ENCODE results near the gene CBR1. TPM values are rescaled to one million over a fixed set of nuclear protein-coding genes. Genes with fewer than 3 reads are reported as not detected.
A peak's percentile ranks its signal among the peaks of the same experiment; 100 is the strongest.

The CBR1 gene
- 10 to 100 TPM; 33.6 to 55.6 TPM for total RNA-seq

DNA sequence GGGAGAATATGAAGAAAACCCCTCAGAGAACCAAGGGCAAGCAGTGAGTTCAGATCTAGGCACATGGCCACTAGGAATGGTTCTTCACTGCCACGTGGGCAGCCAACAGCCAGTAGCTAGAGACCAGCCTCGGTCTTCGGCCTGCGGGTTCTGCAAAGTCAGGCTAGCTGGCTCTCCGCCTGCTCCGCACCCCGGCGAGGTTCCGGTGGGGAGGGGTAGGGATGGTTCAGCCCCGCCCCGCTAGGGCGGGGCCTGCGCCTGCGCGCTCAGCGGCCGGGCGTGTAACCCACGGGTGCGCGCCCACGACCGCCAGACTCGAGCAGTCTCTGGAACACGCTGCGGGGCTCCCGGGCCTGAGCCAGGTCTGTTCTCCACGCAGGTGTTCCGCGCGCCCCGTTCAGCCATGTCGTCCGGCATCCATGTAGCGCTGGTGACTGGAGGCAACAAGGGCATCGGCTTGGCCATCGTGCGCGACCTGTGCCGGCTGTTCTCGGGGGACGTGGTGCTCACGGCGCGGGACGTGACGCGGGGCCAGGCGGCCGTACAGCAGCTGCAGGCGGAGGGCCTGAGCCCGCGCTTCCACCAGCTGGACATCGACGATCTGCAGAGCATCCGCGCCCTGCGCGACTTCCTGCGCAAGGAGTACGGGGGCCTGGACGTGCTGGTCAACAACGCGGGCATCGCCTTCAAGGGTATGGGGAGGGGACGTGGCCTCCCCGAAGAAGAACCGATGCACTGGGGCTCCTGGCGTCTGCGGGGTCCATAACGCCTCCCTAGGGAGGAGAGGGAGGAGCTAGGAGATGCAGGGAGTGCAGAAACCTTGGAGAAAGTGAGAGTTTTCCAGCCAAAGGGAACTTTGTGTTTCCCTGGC is at the start of gene CBR1:
Gene CBR1, plus strand, starts transcription at position 312 of the 871 bp plus-strand sequence. Its CDS starts 92 bp downstream, at position 404.
- Mint-ChIP-seq H3K36me3 (peaks cover 37 to 42% of the 10 kb centered on the region in 2 donors), H3K9me3 (peaks cover 4 to 10% of the 10 kb centered on the region in 2 donors), H3K27ac (peak within 1 kb of the TSS; percentile 77 to 88)
- DNase-seq (ENCODE audit: low spot score in 2 of 2) (peak; percentile 85 to 88), ATAC-seq (peak; percentile 91 to 96)

DNA sequence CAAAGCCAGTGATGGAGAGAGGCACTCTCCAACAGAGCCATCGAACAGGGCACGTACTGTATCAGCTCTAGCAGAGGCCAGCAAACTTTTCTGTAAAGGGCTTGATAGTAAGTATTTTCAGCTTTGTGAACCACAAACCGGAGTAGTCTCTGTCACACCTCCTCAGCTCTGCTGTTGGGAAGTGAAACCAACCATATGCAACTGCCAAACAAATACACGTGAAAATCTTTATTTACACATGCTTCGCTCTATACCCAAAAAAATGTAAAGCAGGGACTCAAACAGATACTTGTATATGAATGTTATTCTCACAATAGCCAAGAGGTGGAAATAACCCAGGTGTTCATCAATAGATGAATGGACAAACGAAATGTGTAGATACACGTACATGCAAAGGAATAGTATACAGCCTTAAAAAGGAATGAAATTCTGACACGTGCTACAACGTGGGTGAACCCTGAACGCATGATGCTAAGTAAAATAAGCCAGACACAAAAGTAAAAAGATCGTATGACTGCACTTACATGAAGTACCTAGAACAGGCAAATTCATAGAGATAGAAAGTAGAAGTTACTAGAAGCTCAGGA is 48.5 kb upstream of the CBR1 start:
- ATAC-seq (no peak), DNase-seq (ENCODE audit: low spot score in 2 of 2) (no peak)
- no peak overlapping the region for H3K27ac Mint-ChIP-seq
- peaks cover 4 to 5% of the 10 kb centered on the region in 2 donors for H3K9me3 Mint-ChIP-seq
- H3K36me3 Mint-ChIP-seq, result peaks cover 0 to 6% of the 10 kb centered on the region in 2 donors

DNA sequence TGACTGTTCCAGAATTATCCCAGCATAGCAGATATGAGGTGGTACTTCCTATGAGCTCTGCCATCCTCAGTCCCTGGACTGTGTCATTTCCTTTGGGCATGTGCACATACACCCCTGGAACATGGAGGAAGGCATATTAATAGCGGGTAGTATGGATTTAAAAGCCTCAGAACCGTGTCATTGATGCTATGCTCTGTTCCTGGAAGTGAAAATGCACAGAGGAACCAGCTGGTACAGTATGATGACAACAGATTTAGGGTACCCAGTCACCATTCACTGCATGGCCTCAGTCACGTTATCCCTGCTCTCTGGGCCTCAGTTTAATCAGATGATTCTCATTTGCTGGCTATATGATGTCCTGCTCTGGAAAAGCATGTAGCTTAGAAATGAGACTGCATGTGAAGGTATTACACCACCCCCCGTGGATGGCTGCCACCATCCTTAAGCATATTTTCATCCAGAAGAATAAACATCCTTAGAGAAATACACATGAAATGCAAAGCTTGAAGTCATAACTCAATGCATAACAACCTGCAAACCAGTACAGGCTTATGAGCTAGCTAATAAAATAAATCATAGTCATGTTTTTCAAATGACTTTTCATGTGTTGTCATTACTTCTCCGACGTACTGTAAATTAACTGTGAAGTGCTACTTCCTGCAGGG is 47.3 kb upstream of the CBR1 start:
- Mint-ChIP-seq H3K27ac (no peak overlapping the region), H3K9me3 (peaks cover 4 to 5% of the 10 kb centered on the region in 2 donors), H3K36me3 (peaks cover 0 to 6% of the 10 kb centered on the region in 2 donors)
- DNase-seq (ENCODE audit: low spot score in 2 of 2), result no peak
- ATAC-seq, result no peak

DNA sequence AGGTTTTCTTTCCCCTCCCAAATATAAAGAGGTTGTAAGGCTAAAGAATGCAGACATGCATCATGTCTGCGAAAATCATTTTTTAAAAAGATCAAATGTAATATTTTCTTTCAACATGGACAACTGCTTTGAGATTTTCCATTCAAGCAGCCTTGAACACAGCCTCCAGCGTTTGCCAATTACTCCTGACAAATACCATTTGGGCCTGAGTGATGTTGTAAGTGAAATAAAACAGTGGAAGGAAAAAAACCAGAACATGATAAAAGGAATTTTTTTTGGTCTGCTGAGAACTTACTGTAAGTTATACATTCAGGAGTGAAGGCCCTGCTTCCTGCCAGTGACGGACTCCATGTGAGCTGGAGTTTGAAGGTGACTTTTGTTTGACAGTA is 46.7 kb upstream of the CBR1 start:
- DNase-seq (ENCODE audit: low spot score in 2 of 2) (no peak), ATAC-seq (no peak)
- peaks cover 0 to 6% of the 10 kb centered on the region in 2 donors for H3K36me3 Mint-ChIP-seq
- no peak overlapping the region for H3K27ac Mint-ChIP-seq
- H3K9me3 Mint-ChIP-seq, result peaks cover 4 to 5% of the 10 kb centered on the region in 2 donors

DNA sequence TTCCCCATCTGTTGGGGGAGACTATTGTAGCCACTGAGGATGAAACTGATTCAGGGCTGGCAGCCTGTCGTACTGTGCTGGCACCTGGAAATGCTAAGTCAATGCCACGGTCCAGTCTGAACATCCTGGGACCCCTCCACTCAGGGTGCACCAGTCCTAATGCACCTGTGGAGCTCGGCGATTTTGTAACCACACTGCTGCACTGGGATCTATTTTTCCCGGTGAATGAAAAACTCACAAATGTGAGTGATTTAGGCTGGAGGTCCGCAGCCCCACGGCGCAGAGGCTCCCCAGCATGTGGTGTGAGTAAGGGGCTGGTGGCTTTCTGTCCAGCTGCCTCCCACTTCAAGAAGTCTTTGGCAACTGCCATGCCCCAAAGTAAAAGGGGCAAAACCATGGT is 45.0 kb upstream of the CBR1 start:
- ATAC-seq (no peak), DNase-seq (ENCODE audit: low spot score in 2 of 2) (no peak)
- peaks cover 0 to 6% of the 10 kb centered on the region in 2 donors for H3K36me3 Mint-ChIP-seq
- peaks cover 4 to 5% of the 10 kb centered on the region in 2 donors for H3K9me3 Mint-ChIP-seq
- no peak overlapping the region for H3K27ac Mint-ChIP-seq

DNA sequence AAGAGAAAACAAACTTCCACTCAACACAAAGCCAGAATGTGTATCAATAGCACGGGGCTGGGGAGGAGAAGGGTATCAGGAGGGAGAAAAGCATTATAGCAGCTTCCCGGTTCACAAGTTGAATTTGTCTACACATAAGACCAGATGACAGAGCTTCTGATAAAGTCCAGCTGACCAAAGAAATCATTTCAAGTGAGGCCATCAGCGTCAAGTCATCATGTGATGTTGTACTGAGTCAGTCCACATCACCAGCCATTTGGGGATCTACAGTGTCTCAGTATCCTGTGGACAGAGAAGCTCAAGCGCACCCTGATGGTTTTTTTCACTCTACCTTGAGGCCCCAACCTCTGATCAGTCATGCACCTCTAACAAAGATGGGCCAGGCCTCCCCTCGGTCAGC is 42.5 kb upstream of the CBR1 start:
- Mint-ChIP-seq H3K27ac (no peak overlapping the region), H3K36me3 (no peaks in the 10 kb centered on the region), H3K9me3 (no peaks in the 10 kb centered on the region)
- no peak for DNase-seq (ENCODE audit: low spot score in 2 of 2)
- no peak for ATAC-seq

DNA sequence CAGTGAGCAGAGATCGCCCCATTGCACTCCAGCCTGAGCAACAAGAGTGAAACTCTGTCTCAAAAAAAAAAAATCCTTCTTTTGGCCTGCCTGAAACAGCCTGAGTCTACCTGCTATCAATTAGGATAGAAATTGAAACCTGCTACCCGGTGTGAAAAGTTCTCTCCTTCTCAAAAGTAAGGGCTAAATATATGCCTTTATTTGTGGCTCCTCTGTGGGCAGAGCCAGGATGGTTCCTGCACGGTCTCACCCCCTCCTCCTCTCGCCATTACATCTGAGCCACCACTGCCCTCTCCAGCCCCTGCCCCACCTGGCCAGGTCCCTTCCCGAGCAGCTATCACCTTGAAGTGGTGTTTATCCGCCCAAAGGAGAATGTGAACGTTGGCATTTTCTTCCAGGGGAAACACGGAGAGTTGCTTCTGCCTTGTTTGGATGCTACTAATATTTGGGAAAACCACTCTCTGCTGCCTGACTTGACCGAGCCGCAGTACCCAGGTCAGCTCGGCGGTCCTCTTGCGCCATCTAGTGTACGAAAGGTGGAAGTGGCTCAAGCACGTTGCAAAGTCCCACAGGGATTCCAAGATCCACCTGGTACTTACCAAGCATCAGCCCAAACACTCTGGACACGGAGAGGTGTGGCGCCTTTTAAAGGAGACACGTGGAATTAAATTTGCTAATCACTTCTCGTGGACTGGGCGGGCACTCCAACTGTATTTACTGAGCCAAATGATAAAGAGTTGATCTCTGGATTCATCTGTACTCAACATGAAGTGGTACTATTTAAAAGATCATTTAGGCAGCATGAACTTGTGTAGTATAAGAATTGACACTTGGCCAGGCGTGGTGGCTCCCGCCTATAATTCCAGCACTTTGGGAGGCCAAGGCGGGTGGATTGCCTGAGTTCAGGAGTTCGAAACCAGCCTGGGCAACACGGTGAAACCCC is 41.4 kb upstream of the CBR1 start:
- H3K36me3 Mint-ChIP-seq, result no peaks in the 10 kb centered on the region
- peak; percentile 61 to 67 for DNase-seq (ENCODE audit: low spot score in 2 of 2)
- no peak overlapping the region for H3K27ac Mint-ChIP-seq
- H3K9me3 Mint-ChIP-seq, result no peaks in the 10 kb centered on the region
- ATAC-seq, result peak; percentile 86 to 90

DNA sequence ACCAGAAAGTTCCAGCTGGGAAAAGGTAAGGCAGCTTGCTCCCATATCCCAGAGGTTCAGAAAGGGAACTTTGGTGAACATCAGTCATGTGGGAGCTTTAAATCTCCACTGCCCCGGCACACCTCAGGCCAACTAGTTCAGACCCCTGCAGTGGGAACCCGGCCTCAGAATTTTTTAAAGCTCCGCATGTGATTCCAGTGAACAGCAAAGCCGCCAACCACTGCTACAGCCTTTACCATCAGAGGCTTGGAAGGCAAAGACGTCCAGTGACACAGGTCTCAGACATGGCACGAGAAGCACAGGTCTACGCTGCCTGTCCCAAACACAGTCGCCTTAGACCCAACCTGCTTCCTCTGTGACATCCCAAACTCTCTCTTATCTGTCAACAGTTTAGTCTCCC is 40.5 kb upstream of the CBR1 start:
- Mint-ChIP-seq H3K27ac (no peak overlapping the region), H3K36me3 (no peaks in the 10 kb centered on the region), H3K9me3 (no peaks in the 10 kb centered on the region)
- no peak for ATAC-seq
- no peak for DNase-seq (ENCODE audit: low spot score in 2 of 2)

GRCh38 chr21:36030581-36031189 is 39.1 kb upstream of the CBR1 start:
- DNase-seq (ENCODE audit: low spot score in 2 of 2), result no peak
- Mint-ChIP-seq H3K36me3 (no peaks in the 10 kb centered on the region), H3K27ac (peak overlapping the region; percentile 44 to 47), H3K9me3 (no peaks in the 10 kb centered on the region)
- ATAC-seq, result no peak

DNA sequence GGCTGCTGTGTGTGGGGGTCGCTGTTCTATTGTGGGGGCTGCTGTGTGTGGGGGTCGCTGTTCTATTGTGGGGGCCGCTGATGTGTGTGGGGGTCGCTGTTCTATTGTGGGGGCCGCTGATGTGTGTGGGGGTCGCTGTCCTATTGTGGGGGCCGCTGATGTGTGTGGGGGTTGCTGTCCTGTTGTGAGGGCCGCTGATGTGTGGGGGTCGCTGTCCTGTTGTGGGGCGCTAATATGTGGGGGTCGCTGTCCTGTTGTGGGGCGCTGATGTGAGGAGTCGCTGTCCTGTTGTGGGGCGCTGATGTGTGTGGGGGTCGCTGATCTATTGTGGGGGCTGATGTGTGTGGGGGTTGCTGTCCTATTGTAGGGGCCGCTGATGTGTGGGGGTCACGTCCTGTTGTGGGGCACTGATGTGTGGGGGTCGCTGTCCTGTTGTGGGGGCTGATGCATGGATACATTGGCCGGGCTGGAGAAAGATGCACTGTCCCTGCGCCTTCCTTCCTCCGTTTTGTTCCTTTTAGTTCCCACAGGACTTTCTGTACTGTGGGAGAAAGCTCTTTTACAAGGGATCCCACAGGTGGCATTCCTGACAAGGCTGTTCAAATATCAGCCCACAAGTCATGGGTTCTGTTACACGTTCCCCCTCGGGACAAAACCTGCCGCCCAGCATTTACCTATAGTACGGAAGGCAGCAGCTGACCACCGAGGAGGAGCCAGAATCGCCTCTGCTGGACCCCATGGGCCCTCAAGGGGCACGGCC is 37.0 kb upstream of the CBR1 start:
- Mint-ChIP-seq H3K27ac (no peak overlapping the region), H3K36me3 (no peaks in the 10 kb centered on the region)
- no peak for ATAC-seq

GRCh38 chr21:36034211-36034913 is 35.5 kb upstream of the CBR1 start:
- Mint-ChIP-seq H3K9me3 (no peaks in the 10 kb centered on the region), H3K27ac (no peak overlapping the region), H3K36me3 (no peaks in the 10 kb centered on the region)
- ATAC-seq (no peak), DNase-seq (ENCODE audit: low spot score in 2 of 2) (no peak)

More for the DNA sequence above, 37.0 kb upstream of the CBR1 start:
- no peaks in the 10 kb centered on the region for H3K9me3 Mint-ChIP-seq
- DNase-seq (ENCODE audit: low spot score in 2 of 2), result no peak

- Mint-ChIP-seq H3K27ac (peak overlapping the region in 1 of 2 donors; percentile 84), H3K36me3 (no peaks in the 10 kb centered on the region)
- ATAC-seq, result no peak
Observed at GRCh38 chr21:36035381-36035791, 34.4 kb upstream of the CBR1 start.

GRCh38 chr21:36038701-36039497 is 30.9 kb upstream of the CBR1 start:
- Mint-ChIP-seq H3K27ac (peak overlapping the region in 1 of 2 donors; percentile 67), H3K36me3 (no peaks in the 10 kb centered on the region), H3K9me3 (no peaks in the 10 kb centered on the region)
- DNase-seq (ENCODE audit: low spot score in 2 of 2), result no peak
- ATAC-seq, result no peak

More at GRCh38 chr21:36035381-36035791, 34.4 kb upstream of the CBR1 start:
- no peaks in the 10 kb centered on the region for H3K9me3 Mint-ChIP-seq
- no peak for DNase-seq (ENCODE audit: low spot score in 2 of 2)

- H3K9me3 Mint-ChIP-seq, result no peaks in the 10 kb centered on the region
- ATAC-seq (no peak), DNase-seq (ENCODE audit: low spot score in 2 of 2) (no peak)
- H3K36me3 Mint-ChIP-seq, result peaks cover 0 to 4% of the 10 kb centered on the region in 2 donors
- no peak overlapping the region for H3K27ac Mint-ChIP-seq
Observed at GRCh38 chr21:36039861-36040260, 30.0 kb upstream of the CBR1 start.

Data from activated naive CD4-positive, alpha-beta T cell treated with anti-CD3 and anti-CD28 coated beads, Interleukin-2, amount 50 U/mL, for 72 hours (primary cell).